Measurements from ENCODE around the gene GNAT3. TPM values are rescaled to one million over a fixed set of nuclear protein-coding genes. Genes with fewer than 3 reads are reported as not detected.

GNAT3 gene
- total RNA-seq, 2 experiments from 2014 or later, result not detected

DNA sequence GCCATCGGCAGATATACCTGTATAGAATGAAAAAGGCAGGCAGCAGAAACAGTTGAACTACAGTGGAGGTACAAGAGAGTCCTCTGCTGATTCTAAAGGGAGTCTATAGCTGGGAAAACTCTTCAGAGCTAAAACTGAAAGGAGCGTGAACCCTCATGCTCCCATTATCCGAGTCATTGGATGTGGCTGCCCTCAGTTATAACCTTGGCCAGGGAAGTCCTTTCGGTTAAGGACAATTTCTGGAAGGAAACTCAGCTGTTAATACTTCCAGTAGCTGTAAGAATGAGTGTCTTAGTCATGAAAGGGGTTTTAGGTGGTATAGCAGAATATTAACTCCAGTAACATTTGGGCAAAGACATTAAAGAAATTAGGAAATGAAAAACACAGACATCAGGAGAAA lies 14.6 kb upstream of the GNAT3 start:
- H3K27me3 Mint-ChIP-seq, result no peaks in the 10 kb centered on the region
- H3K36me3 Mint-ChIP-seq (ENCODE audit: low read depth), result no peaks in the 10 kb centered on the region
- no peaks in the 10 kb centered on the region for H3K9me3 Mint-ChIP-seq
- no peaks in the 10 kb centered on the region for H3K4me1 Mint-ChIP-seq
- ChIA-PET CTCF (no interaction called here), POLR2A (no interaction called here)
- H3K27ac Mint-ChIP-seq, result no peak overlapping the region
- H3K4me3 Mint-ChIP-seq, result no peak overlapping the region
- DNase-seq, result no peak

DNA sequence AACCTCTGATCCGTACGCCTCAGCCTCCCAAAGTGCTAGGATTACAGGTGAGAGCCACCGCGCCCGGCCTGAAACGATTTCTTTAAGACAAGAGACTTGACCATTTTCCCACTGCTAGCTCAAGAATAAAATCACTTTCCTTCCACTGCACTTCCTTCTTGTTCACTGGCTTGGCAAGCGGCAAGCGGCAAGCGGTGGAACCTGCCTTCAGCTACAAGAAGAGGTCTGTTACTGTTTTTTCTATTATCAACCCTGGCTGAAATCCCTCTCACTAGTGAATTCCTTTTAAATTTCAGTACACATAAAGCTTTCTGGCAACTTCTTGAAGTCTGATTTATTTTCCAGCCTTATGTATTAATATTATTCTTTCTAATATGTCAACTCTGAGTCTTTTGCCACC lies 12.8 kb upstream of the GNAT3 start:
- no peaks in the 10 kb centered on the region for H3K4me1 Mint-ChIP-seq
- no peaks in the 10 kb centered on the region for H3K36me3 Mint-ChIP-seq (ENCODE audit: low read depth)
- CTCF ChIA-PET, result no interaction called here

DNA sequence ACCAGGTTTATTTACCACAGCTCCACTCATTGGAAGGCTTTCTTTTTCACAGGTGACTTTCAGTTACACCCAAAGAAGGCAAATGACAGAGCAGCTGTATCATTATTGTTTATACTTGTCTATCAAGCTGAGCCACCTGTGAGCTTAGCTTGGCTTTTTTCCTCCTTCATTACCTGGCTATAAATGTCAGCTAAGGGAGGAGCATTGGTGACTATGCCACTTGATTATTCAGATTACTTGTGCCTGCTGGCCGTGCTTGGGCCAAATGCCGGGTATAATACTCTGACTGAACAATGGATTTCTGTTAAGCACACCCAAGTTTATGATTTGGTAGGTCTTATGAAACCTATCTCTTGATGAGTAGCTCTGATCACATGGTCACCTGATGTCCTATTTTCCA lies 9.9 kb upstream of the GNAT3 start:
- Mint-ChIP-seq H3K9me3 (no peaks in the 10 kb centered on the region), H3K36me3 (ENCODE audit: low read depth) (no peaks in the 10 kb centered on the region), H3K4me1 (no peaks in the 10 kb centered on the region), H3K27ac (no peak overlapping the region), H3K27me3 (no peaks in the 10 kb centered on the region), H3K4me3 (no peak overlapping the region)
- ChIA-PET CTCF (no interaction called here), POLR2A (no interaction called here)
- no peak for DNase-seq

More for the DNA sequence above, 12.8 kb upstream of the GNAT3 start:
- Mint-ChIP-seq H3K9me3 (no peaks in the 10 kb centered on the region), H3K4me3 (no peak overlapping the region), H3K27ac (no peak overlapping the region), H3K27me3 (no peaks in the 10 kb centered on the region)
- DNase-seq, result no peak
- POLR2A ChIA-PET, result no interaction called here

DNA sequence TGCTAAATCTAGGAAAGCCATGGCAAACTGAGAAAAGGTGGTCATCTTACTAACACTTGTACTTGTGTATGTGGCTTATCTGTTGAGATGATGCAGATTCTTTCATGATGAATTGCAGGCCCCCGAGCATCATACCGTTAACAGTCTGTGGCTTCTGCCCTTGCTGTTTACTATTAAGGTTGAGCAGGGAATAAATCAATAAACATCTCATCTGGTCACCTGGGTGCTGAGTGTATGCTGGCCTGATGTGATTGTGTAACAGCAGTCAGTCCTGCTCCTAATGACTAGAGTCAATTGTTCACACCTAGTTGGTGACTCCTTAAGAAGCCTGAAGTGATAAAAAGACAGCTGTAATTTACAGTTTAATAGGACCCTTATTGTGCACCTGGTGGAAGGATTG lies 8.3 kb upstream of the GNAT3 start:
- ChIA-PET POLR2A (no interaction called here), CTCF (no interaction called here)
- Mint-ChIP-seq H3K27ac (no peak overlapping the region), H3K9me3 (no peaks in the 10 kb centered on the region), H3K27me3 (no peaks in the 10 kb centered on the region), H3K36me3 (ENCODE audit: low read depth) (no peaks in the 10 kb centered on the region), H3K4me1 (no peaks in the 10 kb centered on the region), H3K4me3 (no peak overlapping the region)
- DNase-seq, result no peak

DNA sequence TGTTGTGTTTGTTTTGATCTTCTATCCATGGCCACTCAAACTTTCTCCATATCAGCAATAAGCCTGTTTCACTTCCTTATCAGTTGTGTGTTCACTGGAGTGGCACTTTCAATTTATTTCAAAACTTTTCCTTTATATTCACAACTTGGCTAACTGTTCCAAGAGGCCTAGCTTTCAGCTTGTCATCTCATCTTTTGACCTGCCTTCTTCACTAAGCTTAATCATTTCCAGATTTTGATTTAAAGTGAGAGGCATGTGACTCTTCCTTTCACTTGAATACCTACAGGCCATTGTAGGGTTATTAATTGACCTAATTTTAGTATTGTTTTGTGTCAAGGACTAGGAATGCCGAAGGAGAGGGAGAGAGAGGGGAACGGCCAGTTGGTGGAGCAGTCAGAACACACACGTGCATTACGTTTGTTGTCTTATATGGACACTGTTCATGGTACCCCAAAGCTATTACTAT lies 5.5 kb upstream of the GNAT3 start:
- Mint-ChIP-seq H3K4me3 (no peak overlapping the region), H3K9me3 (no peaks in the 10 kb centered on the region), H3K27me3 (no peaks in the 10 kb centered on the region), H3K27ac (no peak overlapping the region), H3K4me1 (no peaks in the 10 kb centered on the region), H3K36me3 (ENCODE audit: low read depth) (no peaks in the 10 kb centered on the region)
- POLR2A ChIA-PET, result no interaction called here
- CTCF ChIA-PET, result no interaction called here
- no peak for DNase-seq

DNA sequence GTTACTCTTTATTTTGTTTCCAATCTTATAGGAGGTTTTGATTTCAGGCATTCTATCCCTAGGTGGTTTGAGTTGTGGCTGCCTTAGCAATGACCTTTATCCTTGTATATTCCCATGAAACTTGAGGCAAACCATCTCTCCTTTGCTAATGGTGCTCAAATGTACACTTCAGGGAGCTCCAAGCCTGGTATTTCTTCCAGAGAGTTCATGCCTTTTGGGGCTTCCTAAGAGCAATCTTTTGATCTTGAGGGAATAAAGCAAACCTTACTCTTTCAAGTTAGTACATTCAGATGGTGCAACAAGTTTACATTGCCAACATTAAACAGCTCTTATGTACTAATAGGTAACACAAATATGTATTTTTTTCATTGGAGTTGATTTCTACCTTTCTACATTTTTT lies 3.4 kb upstream of the GNAT3 start:
- no peak for DNase-seq
- Mint-ChIP-seq H3K9me3 (no peaks in the 10 kb centered on the region), H3K27ac (no peak overlapping the region), H3K4me1 (no peaks in the 10 kb centered on the region), H3K27me3 (no peaks in the 10 kb centered on the region), H3K36me3 (ENCODE audit: low read depth) (no peaks in the 10 kb centered on the region), H3K4me3 (no peak overlapping the region)
- POLR2A ChIA-PET, result no interaction called here
- CTCF ChIA-PET, result no interaction called here

DNA sequence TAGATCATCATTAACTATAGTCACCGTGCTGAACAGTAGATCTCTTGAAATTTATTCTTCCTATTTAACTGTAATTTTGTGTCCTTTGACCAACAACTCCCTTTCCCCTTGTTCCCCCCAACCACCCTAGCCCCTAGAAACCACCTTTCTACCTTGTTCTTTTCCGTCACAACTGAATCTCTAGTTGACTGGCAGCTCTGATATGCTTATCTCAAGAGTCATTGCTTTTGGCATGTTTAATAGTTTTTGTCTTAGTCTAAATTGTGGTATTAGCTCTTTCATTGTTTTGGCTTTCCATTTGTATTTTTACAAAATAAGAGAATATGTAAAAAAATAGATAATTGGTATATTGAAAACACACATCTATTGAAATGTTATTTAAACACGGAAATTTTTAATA lies 1.8 kb downstream of the GNAT3 start:
- ChIA-PET CTCF (no interaction called here), POLR2A (no interaction called here)
- Mint-ChIP-seq H3K36me3 (ENCODE audit: low read depth) (no peaks in the 10 kb centered on the region), H3K4me1 (no peaks in the 10 kb centered on the region), H3K27ac (no peak overlapping the region), H3K9me3 (no peaks in the 10 kb centered on the region), H3K4me3 (no peak overlapping the region), H3K27me3 (peaks cover 5% of the 10 kb centered on the region)
- DNase-seq, result no peak

DNA sequence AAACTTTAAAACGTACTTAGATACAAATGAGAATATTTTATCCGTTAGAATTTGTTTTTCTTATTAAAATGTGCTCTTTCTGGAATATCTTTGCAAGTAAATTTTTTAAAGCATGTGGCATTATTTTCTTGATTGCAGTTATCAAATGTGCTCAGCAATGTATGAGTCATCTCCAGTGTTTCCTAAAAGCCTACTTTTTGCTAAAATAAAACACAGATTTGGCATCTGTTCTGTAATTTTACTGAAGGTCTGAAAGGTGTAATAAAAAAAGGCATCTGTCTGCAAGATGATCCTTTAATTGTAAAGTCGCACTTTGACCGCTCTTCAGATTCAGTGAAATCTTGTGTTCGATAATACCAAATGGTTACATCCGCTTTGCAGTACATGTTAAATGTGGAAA lies 3.4 kb downstream of the GNAT3 start:
- no peak overlapping the region for H3K4me3 Mint-ChIP-seq
- no peaks in the 10 kb centered on the region for H3K36me3 Mint-ChIP-seq (ENCODE audit: low read depth)
- no peak for DNase-seq
- POLR2A ChIA-PET, result no interaction called here
- H3K9me3 Mint-ChIP-seq, result no peaks in the 10 kb centered on the region
- peaks cover 5% of the 10 kb centered on the region for H3K27me3 Mint-ChIP-seq
- H3K4me1 Mint-ChIP-seq, result no peaks in the 10 kb centered on the region
- CTCF ChIA-PET, result no interaction called here
- no peak overlapping the region for H3K27ac Mint-ChIP-seq

DNA sequence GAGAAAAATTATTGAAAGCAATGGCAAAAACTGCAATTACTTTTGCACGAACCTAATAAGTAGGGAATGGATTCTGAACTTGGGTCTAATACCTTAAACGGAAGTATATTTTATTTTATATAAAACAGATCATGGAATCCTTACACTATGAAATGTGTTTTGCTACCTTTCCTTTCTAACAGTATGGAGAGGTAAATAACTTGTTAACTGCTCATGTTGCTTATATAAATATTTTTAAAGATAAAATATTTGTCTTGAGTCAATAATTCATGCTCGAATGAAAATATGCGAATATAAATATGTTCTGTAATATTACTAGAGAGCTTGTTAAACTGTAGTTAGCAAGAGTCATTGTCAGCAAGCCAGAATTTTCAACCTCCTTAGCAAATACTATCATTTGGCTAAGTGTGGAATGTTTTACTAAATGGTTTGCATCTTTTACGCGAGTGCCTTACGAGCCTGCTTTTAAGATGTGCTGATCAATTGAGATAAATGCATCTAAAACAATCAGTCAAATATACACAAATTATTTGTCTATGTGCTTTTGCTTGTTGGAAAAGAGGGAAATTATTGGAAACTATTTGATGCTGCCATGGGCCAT lies 5.9 kb downstream of the GNAT3 start:
- H3K27ac Mint-ChIP-seq, result no peak overlapping the region
- no peak for DNase-seq
- H3K27me3 Mint-ChIP-seq, result peaks cover 5% of the 10 kb centered on the region
- H3K4me1 Mint-ChIP-seq, result no peaks in the 10 kb centered on the region
- POLR2A ChIA-PET, result no interaction called here
- CTCF ChIA-PET, result no interaction called here
- H3K36me3 Mint-ChIP-seq (ENCODE audit: low read depth), result no peaks in the 10 kb centered on the region
- no peaks in the 10 kb centered on the region for H3K9me3 Mint-ChIP-seq
- H3K4me3 Mint-ChIP-seq, result no peak overlapping the region

DNA sequence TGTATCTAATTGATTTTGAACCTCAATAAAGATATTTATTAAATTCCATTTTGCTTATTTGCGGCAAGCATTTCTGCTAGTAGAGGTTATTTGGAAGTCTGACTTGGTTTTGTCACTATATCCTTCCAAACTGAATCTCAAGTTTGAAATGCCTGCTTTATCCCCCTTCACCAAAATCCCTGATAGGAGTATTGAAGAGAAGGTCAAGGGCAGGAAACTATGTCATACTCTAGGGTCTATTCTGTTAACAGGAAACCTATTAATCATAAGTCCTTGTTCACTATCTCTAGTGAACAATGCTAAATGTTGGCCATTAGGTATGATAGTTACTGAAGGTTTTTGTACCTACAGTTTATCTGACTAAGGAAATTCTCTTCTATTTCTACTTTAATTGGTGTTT lies 11.5 kb downstream of the GNAT3 start:
- ChIA-PET CTCF (no interaction called here), POLR2A (no interaction called here)
- H3K36me3 Mint-ChIP-seq (ENCODE audit: low read depth), result no peaks in the 10 kb centered on the region
- H3K4me3 Mint-ChIP-seq, result no peak overlapping the region
- no peak for DNase-seq
- H3K4me1 Mint-ChIP-seq, result no peaks in the 10 kb centered on the region
- H3K27me3 Mint-ChIP-seq, result no peaks in the 10 kb centered on the region
- no peak overlapping the region for H3K27ac Mint-ChIP-seq
- H3K9me3 Mint-ChIP-seq, result no peaks in the 10 kb centered on the region

DNA sequence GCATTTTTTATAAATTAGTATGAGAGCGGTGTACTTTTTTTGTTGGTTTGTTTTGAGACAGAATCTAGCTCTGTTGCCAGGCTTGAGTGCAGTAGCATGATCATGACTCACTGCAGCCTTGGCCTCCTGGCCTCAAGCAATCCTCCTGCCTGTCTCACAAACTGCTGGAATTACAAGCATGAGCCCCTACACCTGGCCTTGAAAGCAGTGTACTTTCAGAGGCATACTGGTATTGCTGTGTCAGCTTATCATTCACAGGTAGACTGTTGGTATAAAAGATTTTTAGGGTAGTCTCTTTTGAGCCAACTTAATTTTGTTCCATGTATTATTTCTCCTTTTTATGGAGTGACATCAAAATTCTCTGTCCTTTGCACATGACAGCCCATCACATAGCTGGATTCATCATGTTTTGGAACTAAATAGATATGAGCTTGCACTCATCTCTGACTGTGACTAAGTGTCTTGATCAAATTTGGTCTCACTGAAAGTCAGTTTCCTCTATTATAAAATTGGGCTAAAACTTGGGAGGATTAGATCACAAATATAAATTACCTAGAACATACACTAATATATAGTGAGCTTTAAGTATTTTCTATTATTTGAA lies 12.4 kb downstream of the GNAT3 start:
- H3K4me1 Mint-ChIP-seq, result no peaks in the 10 kb centered on the region
- H3K4me3 Mint-ChIP-seq, result no peak overlapping the region
- ChIA-PET CTCF (no interaction called here), POLR2A (no interaction called here)
- H3K27ac Mint-ChIP-seq, result no peak overlapping the region
- no peaks in the 10 kb centered on the region for H3K27me3 Mint-ChIP-seq
- no peaks in the 10 kb centered on the region for H3K36me3 Mint-ChIP-seq (ENCODE audit: low read depth)
- DNase-seq, result no peak
- H3K9me3 Mint-ChIP-seq, result no peaks in the 10 kb centered on the region

DNA sequence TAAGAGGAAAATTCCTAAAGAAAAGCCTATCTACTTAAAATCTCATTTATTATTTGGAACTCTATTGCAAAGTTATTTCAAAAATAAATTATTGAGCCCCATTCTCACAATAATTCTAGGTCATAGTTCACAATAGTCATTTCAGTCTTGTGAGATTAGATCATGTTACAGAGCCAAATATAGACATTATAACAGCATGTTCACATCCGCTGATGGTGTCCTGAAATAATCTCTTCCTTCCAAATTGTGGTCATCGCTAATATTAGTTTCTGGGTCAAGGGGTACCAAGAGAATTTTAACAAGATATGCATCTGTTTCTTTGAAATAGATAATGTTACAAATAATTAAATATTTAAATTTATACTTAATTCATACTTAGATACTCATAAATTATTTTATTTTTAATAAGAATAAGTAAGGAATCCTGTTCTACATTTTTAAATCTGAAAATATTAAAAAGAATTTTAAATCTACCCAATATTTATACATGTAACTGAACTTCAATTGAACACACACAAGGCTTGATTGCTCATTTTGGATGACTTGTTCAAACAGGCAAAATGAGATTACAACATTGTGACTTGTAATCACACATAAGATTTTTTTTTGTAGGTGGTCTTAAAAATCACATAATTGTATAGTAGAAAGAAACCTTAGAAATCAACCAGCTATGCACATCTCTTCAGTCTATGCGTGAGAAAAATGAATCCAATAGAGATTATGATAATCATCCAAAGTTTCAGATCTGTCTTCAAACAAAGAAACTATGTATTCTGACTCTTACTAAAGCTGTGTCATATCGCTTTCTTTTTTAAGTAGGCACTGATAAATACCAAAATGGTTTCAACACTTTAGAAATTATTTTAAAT lies 13.1 kb downstream of the GNAT3 start:
- H3K27me3 Mint-ChIP-seq, result no peaks in the 10 kb centered on the region
- ChIA-PET POLR2A (no interaction called here), CTCF (no interaction called here)
- H3K36me3 Mint-ChIP-seq (ENCODE audit: low read depth), result no peaks in the 10 kb centered on the region
- no peak overlapping the region for H3K4me3 Mint-ChIP-seq
- no peak overlapping the region for H3K27ac Mint-ChIP-seq
- DNase-seq, result no peak
- H3K4me1 Mint-ChIP-seq, result no peaks in the 10 kb centered on the region
- no peaks in the 10 kb centered on the region for H3K9me3 Mint-ChIP-seq

DNA sequence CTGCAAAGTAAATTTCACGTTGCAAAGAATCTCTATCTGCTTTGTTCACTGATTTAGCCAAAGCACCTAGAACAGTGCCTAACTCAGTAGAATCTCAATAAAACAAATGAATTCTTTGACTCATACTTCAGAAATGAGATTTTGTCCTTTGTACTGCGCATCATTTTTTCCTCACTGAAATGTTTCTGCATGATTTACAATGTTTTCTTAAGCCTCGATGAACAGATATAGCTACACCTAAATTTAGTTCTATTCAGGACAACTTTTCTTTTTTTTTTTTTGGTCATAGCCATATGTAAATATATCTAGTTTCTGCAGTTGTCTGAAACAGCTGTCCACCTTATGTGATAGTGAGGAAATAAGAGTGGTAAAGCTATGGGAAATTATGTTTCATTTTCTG lies 15.3 kb downstream of the GNAT3 start:
- H3K4me1 Mint-ChIP-seq, result no peaks in the 10 kb centered on the region
- H3K36me3 Mint-ChIP-seq (ENCODE audit: low read depth), result no peaks in the 10 kb centered on the region
- no peaks in the 10 kb centered on the region for H3K9me3 Mint-ChIP-seq
- ChIA-PET POLR2A (no interaction called here), CTCF (no interaction called here)
- H3K27ac Mint-ChIP-seq, result no peak overlapping the region
- no peak overlapping the region for H3K4me3 Mint-ChIP-seq
- H3K27me3 Mint-ChIP-seq, result no peaks in the 10 kb centered on the region
- DNase-seq, result no peak
